HepG2 (cell line): ENCODE measurements around the gene MEF2D. TPM values are rescaled to one million over a fixed set of nuclear protein-coding genes. Genes with fewer than 3 reads are reported as not detected.

ENCODE experiments used
- ATAC-seq: fragments of 200-7000 bp; cut with Tn5 transposase; 3 replicates; pipeline ENCODE4 v1.9.1; 2020; ENCODE audit warnings: mild to moderate bottlenecking, moderate library complexity
- BruUV-seq: library from RNA; stranded (reverse); fragments of 400-500 nt; replicated peaks from 2 replicates; lab custom pipeline; 2021; lab: Mats Ljungman, UMichigan
- CTCF ChIA-PET: fragments of 300-600 bp; formaldehyde crosslinking; extraction: SDS; loops from one replicate; lab custom pipeline; 2021; ENCODE audit warnings: low total read pairs, inconsistent platforms, low intra/inter-chr PET ratio; lab: Yijun Ruan, JAX
- POLR2A ChIA-PET: fragments of 350-600 bp; sonication (Branson Sonifier 250); formaldehyde crosslinking; loops from one replicate; lab custom pipeline; 2020; ENCODE audit warnings: antibody characterized with exemption, inconsistent platforms; lab: Yijun Ruan, JAX
- DNase-seq: peaks from one replicate; pipeline ENCODE4 v3.0.0-alpha.2; 2015; ENCODE audit warnings: low spot score
- FAIRE-seq: peaks from 3 replicates; lab custom pipeline; 2011; peaks lifted over from hg19 to GRCh38; lab: Jason Lieb, UNC
- H2AFZ ChIP-seq: one replicate; pipeline ENCODE4 v1.6.1; 2011; ENCODE audit warnings: low read length, inconsistent platforms
- H3K27ac ChIP-seq: fragments of 300-600 bp; 3 replicates; pipeline ENCODE4 v1.8.0; 2011; ENCODE audit warnings: mixed run types, mild to moderate bottlenecking, mixed read lengths, low read length, inconsistent platforms; ENCODE audit not compliant: insufficient read depth; ENCODE audit errors: extremely low read length
- H3K27me3 ChIP-seq, 2 experiments: fragments of 200-600 bp in 1 of 2; 2 replicates in 1 of 2; 3 replicates in 1 of 2; pipeline versions ENCODE4 v1.6.0 to v1.8.0; 2011; ENCODE audit warnings: low read length in 2 of 2, mild to moderate bottlenecking in 2 of 2, moderate library complexity in 2 of 2, inconsistent platforms in 1 of 2; ENCODE audit not compliant: insufficient read depth in 2 of 2, control insufficient read depth in 1 of 2
- H3K36me3 ChIP-seq, 2 experiments: fragments of 200-600 bp in 1 of 2; replicated peaks in 1 of 2; 2 replicates in 1 of 2; 3 replicates in 1 of 2; pipeline versions ENCODE4 v1.5.1 to v1.8.0; 2011; ENCODE audit warnings: low read length in 2 of 2, inconsistent platforms in 1 of 2; ENCODE audit not compliant: insufficient read depth in 2 of 2, control insufficient read depth in 1 of 2
- H3K4me1 ChIP-seq: 2 replicates; pipeline ENCODE4 v1.5.1; 2012; ENCODE audit warnings: low read length, inconsistent platforms; ENCODE audit not compliant: insufficient read depth
- H3K4me2 ChIP-seq: 2 replicates; pipeline ENCODE4 v1.6.0; 2011; ENCODE audit warnings: low read depth, low read length, inconsistent platforms
- H3K4me3 ChIP-seq, 3 experiments: fragments of 200-600 bp in 1 of 3; sonication (generic), shearing (Covaris generic) in 1 of 3; replicated peaks in 1 of 3; 2 replicates each; pipeline ENCODE4 v1.5.1; 2011 to 2016; ENCODE audit warnings: low read length in 3 of 3, inconsistent platforms in 2 of 3, low read depth in 2 of 3, mild to moderate bottlenecking in 2 of 3, control low read depth in 1 of 3, mixed read lengths in 1 of 3; ENCODE audit not compliant: insufficient read depth in 1 of 3
- H3K79me2 ChIP-seq: one replicate; pipeline ENCODE4 v1.6.1; 2011; ENCODE audit warnings: low read length, inconsistent platforms; ENCODE audit not compliant: insufficient read depth
- H3K9ac ChIP-seq: 2 replicates; pipeline ENCODE4 v1.6.0; 2011; ENCODE audit warnings: mild to moderate bottlenecking, low read depth, low read length, inconsistent platforms; ENCODE audit not compliant: insufficient read depth
- H3K9me3 ChIP-seq: 2 replicates; pipeline ENCODE4 v1.5.1; 2012; ENCODE audit warnings: mild to moderate bottlenecking, low read length
- H4K20me1 ChIP-seq: 2 replicates; pipeline ENCODE4 v1.6.0; 2011; ENCODE audit warnings: inconsistent platforms, mild to moderate bottlenecking, low read length, moderate library complexity; ENCODE audit not compliant: insufficient read depth
- ATM ChIP-seq: fragments of 450-650 bp; IDR thresholded peaks from 2 replicates; pipeline ENCODE4 v1.7.1; 2017; ENCODE audit warnings: mild to moderate bottlenecking, borderline replicate concordance
- FOSL2 ChIP-seq: sonication (generic); formaldehyde crosslinking; IDR thresholded peaks from 2 replicates; pipeline ENCODE4 v1.4.0; 2020; ENCODE audit warnings: missing genetic modification reagents
- NFYB ChIP-seq: sonication (generic); formaldehyde crosslinking; IDR thresholded peaks from 2 replicates; pipeline ENCODE4 v1.4.0; 2020; ENCODE audit warnings: missing genetic modification reagents
- NFYC ChIP-seq: IDR thresholded peaks from 2 replicates; pipeline ENCODE4 v1.6.1; 2016; ENCODE audit warnings: missing genetic modification reagents, missing compliant biosample characterization
- PHF8 ChIP-seq: sonication (generic); formaldehyde crosslinking; IDR thresholded peaks from 2 replicates; pipeline ENCODE4 v1.5.0; 2020; ENCODE audit warnings: missing genetic modification reagents
- PITX1 ChIP-seq: sonication (generic); formaldehyde crosslinking; IDR thresholded peaks from 2 replicates; pipeline ENCODE4 v1.5.1; 2020; ENCODE audit warnings: mild to moderate bottlenecking, missing genetic modification reagents
- SRY ChIP-seq: sonication (generic); formaldehyde crosslinking; IDR thresholded peaks from 2 replicates; pipeline ENCODE4 v1.8.0; 2022; ENCODE audit warnings: mild to moderate bottlenecking, missing genetic modification reagents
- TEAD3 ChIP-seq: optimal IDR thresholded peaks from 2 replicates; pipeline ENCODE3; 2016; ENCODE audit warnings: borderline replicate concordance
- ZGPAT ChIP-seq: IDR thresholded peaks from 2 replicates; pipeline ENCODE4 v1.6.1; 2016; ENCODE audit warnings: mild to moderate bottlenecking
- ZNF879 ChIP-seq: sonication (generic); formaldehyde crosslinking; IDR thresholded peaks from 2 replicates; pipeline ENCODE4 v1.8.1; 2023; ENCODE audit warnings: missing genetic modification reagents
- WGBS: methylation state at CpG from one replicate; pipeline ENCODE4 v1.1.6; 2017; ENCODE audit warnings: low lambda C conversion rate; 5-methylcytosine and 5-hydroxymethylcytosine counted together
- in situ Hi-C: cut with HindIII; loops from 2 replicates; pipeline ENCODE4 v1.10.0; 2017; ENCODE audit warnings: low pct_unique_long_range_greater_than_20kb; ENCODE audit not compliant: extremely low pct_ligation_motif_present
- intact Hi-C: fragments of 100-400 bp; cut with micrococcal nuclease; formaldehyde crosslinking; loops from one replicate; pipeline ENCODE4 v1.10.0; 2022; ENCODE audit not compliant: unreplicated experiment
- polyA plus RNA-seq, 8 experiments: library from polyadenylated mRNA; depleted of rRNA in 3 of 8; stranded (reverse) in 7 of 8; unstranded in 1 of 8; fragments of >200 nt; fragmentation: Illumina TruSeq in 4 of 8; extraction: Trizol in 4 of 8; gene quantifications; 2 replicates each; pipeline versions ENCODE4 v1.2.1 to v1.2.3, GENCODE V29; 2011 to 2016; ENCODE audit warnings: low read depth in 4 of 8, missing spikeins in 1 of 8, mixed read lengths in 1 of 8; ENCODE audit not compliant: insufficient read depth in 1 of 8
- total RNA-seq, 5 experiments: library from RNA; depleted of rRNA; stranded (reverse); fragments of >200 nt; fragmentation: Illumina TruSeq; extraction: Trizol; gene quantifications; 2 replicates each; pipeline ENCODE4 v1.2.3, GENCODE V29; 2016; ENCODE audit warnings: low read depth in 1 of 5
- TF ChIP-seq, protein P1 (sequence below): sonication (generic); formaldehyde crosslinking; IDR thresholded peaks from 2 replicates; pipeline ENCODE4 v1.9.0; 2022; ENCODE audit warnings: missing genetic modification reagents, mild to moderate bottlenecking, borderline replicate concordance

MEF2D gene
- total and polyA plus RNA-seq, 2 of the 13 experiments (the other 11 are each of a cell fraction or from before 2014, with no cell fraction given), result 1.6 to 3.9 TPM

DNA sequence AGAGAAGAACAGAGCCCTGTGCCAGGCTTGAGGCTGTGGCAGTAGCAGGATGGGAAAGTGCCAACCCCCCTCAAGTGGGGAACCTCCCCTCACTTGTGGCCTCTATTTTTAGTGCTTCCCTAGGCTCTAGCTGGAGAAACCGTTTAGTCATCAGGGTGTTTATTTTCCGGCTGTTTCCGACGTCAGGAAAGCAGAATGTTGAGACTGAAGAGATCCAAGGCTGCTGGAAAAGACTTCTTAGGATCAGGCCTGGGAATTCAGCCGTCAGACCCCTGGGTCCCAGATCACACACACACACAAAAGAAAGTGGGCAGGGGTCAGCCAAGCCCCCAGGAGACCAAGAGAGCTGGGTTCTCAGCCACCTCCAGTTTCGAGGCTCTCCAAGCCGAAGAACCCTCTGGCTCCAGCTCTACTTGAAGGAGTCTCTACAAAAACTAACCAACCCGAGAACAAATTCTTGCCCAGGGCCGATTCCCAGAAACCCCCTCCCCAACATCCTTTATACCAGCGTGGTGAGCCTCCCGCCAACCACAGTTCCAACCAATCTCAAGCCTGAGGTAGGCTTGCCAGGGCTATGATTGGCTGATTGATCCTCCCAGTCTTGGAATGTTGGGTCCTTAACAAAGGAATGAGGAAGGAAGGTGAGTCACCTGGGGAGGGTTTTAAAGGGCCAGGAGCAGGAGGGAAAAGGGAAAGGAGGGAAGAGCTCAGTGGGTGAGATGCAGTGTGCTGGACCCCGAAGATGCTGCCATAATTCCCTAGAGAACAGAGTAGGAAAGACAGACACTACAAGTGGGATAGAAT, 2.5 kb upstream of the MEF2D start:
- ATAC-seq (no peak), DNase-seq (no peak), FAIRE-seq (no peak)
- Histone ChIP-seq H3K4me3 (no peak overlapping the region), H3K79me2 (peaks cover 16% of the 10 kb centered on the region), H3K9ac (peak overlapping the region; percentile 21; the same call in 1 of the 2 replicates), H3K4me1 (peaks cover 61% of the 10 kb centered on the region), H3K9me3 (no peaks in the 10 kb centered on the region), H3K27me3 (peaks cover 2 to 26% of the 10 kb centered on the region in 2 experiments; a peak in 4 of 5 replicates), H2AFZ (no peak overlapping the region), H4K20me1 (peaks cover 14% of the 10 kb centered on the region; the same call in 1 of the 2 replicates), H3K36me3 (no peaks in the 10 kb centered on the region), H3K27ac (no peak overlapping the region), H3K4me2 (peak overlapping the region; percentile 28; the same call in 1 of the 2 replicates)
- CTCF ChIA-PET, result no interaction called here
- no TSS peak for BruUV-seq
- intact Hi-C loops (loop anchor here (5.0 kb wide), 1 partner anchor 79 kb away; no protein-coding TSS in a partner anchor), in situ Hi-C loops (loop anchor here (5.0 kb wide), 1 partner anchor 46 kb away; no protein-coding TSS in a partner anchor)
- TF ChIP-seq PITX1 (CRISPR knock-in tag) (no peak), ZGPAT (CRISPR knock-in tag) (no peak), FOSL2 (peak; percentile 53; the same call in 1 of the 2 replicates), NFYB (CRISPR knock-in tag) (peak; percentile 65), SRY (no peak), PHF8 (CRISPR knock-in tag) (no peak), NFYC (CRISPR knock-in tag) (0 out of 2 replicates have a peak, but pooled peaks have one; percentile 34), ATM (no peak), TEAD3 (CRISPR knock-in tag) (peak; percentile 61), ZNF879 (CRISPR knock-in tag) (no peak)
- TF ChIP-seq, protein P1, sequence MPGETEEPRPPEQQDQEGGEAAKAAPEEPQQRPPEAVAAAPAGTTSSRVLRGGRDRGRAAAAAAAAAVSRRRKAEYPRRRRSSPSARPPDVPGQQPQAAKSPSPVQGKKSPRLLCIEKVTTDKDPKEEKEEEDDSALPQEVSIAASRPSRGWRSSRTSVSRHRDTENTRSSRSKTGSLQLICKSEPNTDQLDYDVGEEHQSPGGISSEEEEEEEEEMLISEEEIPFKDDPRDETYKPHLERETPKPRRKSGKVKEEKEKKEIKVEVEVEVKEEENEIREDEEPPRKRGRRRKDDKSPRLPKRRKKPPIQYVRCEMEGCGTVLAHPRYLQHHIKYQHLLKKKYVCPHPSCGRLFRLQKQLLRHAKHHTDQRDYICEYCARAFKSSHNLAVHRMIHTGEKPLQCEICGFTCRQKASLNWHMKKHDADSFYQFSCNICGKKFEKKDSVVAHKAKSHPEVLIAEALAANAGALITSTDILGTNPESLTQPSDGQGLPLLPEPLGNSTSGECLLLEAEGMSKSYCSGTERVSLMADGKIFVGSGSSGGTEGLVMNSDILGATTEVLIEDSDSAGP (CRISPR knock-in tag), result peak; percentile 24; the same call in 1 of the 2 replicates
- 13% methylated on average over 10 of the region's 12 CpGs for WGBS
- POLR2A ChIA-PET, result interaction anchor here (3.6 kb wide), 1 partner anchor 44 kb away, joined by 93 read pairs; no protein-coding TSS in a partner anchor
